ENCODE measurements around the gene KLKB1.

The KLKB1 gene

GRCh38 chr4:186227221-186227620 is at the start of gene KLKB1:
Gene KLKB1, plus strand, starts transcription at chr4:186227507. Its CDS starts 689 bp downstream, at chr4:186228196.
- DNase-seq (ENCODE audit: low read depth), result no peak

- no peak for DNase-seq (ENCODE audit: low read depth)
Observed at GRCh38 chr4:186188107-186188506, 39.2 kb upstream of the KLKB1 start.

GRCh38 chr4:186189656-186190055 is 37.7 kb upstream of the KLKB1 start:
- no peak for DNase-seq (ENCODE audit: low read depth)

- peak; percentile 36 for DNase-seq (ENCODE audit: low read depth)
Observed at GRCh38 chr4:186190581-186191199, 36.6 kb upstream of the KLKB1 start.

- DNase-seq (ENCODE audit: low read depth), result peak; percentile 58
Observed at GRCh38 chr4:186191200-186192065, 35.9 kb upstream of the KLKB1 start, which contains the start of gene CYP4V2. Gene CYP4V2, plus strand, starts transcription at chr4:186191567. Its CDS starts 257 bp downstream, at chr4:186191824.

- no peak for DNase-seq (ENCODE audit: low read depth)
Observed at GRCh38 chr4:186192066-186192612, 35.2 kb upstream of the KLKB1 start.

GRCh38 chr4:186193851-186194250 is 33.5 kb upstream of the KLKB1 start:
- no peak for DNase-seq (ENCODE audit: low read depth)

- no peak for DNase-seq (ENCODE audit: low read depth)
Observed at GRCh38 chr4:186196063-186196462, 31.2 kb upstream of the KLKB1 start.

GRCh38 chr4:186200516-186200915 is 26.8 kb upstream of the KLKB1 start:
- DNase-seq (ENCODE audit: low read depth), result no peak

- DNase-seq (ENCODE audit: low read depth), result no peak
Observed at GRCh38 chr4:186201010-186201409, 26.3 kb upstream of the KLKB1 start.

- DNase-seq (ENCODE audit: low read depth), result no peak
Observed at GRCh38 chr4:186201535-186202230, 25.6 kb upstream of the KLKB1 start.

GRCh38 chr4:186202490-186203140 is 24.7 kb upstream of the KLKB1 start:
- DNase-seq (ENCODE audit: low read depth), result no peak

GRCh38 chr4:186203406-186203805 is 23.9 kb upstream of the KLKB1 start:
- peak; percentile 86 for DNase-seq (ENCODE audit: low read depth)

- DNase-seq (ENCODE audit: low read depth), result peak; percentile 46
Observed at GRCh38 chr4:186204103-186204559, 23.2 kb upstream of the KLKB1 start.

GRCh38 chr4:186204686-186205085 is 22.6 kb upstream of the KLKB1 start:
- no peak for DNase-seq (ENCODE audit: low read depth)

- no peak for DNase-seq (ENCODE audit: low read depth)
Observed at GRCh38 chr4:186205156-186205555, 22.2 kb upstream of the KLKB1 start.

GRCh38 chr4:186216465-186217024 is 10.8 kb upstream of the KLKB1 start:
- DNase-seq (ENCODE audit: low read depth), result no peak

- DNase-seq (ENCODE audit: low read depth), result no peak
Observed at GRCh38 chr4:186217733-186218293, 9.5 kb upstream of the KLKB1 start.

GRCh38 chr4:186221624-186222023 is 5.7 kb upstream of the KLKB1 start:
- no peak for DNase-seq (ENCODE audit: low read depth)

GRCh38 chr4:186225848-186226247 is 1.5 kb upstream of the KLKB1 start:
- DNase-seq (ENCODE audit: low read depth), result no peak
